Fibroblast of the aortic adventitia (primary cell): ENCODE measurements around the gene PSMB11. TPM values are rescaled to one million over a fixed set of nuclear protein-coding genes. Genes with fewer than 3 reads are reported as not detected.
A peak's percentile ranks its signal among the peaks of the same experiment; 100 is the strongest.

Experiments
- DNase-seq: peaks from one replicate; pipeline ENCODE4 v3.0.0-alpha.2; 2010; ENCODE audit warnings: low read depth
- H3K4me3 ChIP-seq: 2 replicates; pipeline ENCODE4 v1.5.1; 2011; ENCODE audit warnings: low read depth, mild to moderate bottlenecking, control low read depth, low read length, moderate library complexity
- CTCF ChIP-seq: IDR thresholded peaks from 2 replicates; pipeline ENCODE4 v1.5.1; 2011; ENCODE audit warnings: mild to moderate bottlenecking, low read length, control low read depth, inconsistent platforms; ENCODE audit not compliant: insufficient read depth
- total RNA-seq: library from RNA; depleted of rRNA; stranded (reverse); fragments of >200 nt; gene quantifications from 2 replicates; pipeline ENCODE4 v1.2.3, GENCODE V29; 2012; ENCODE audit warnings: low replicate concordance

Gene PSMB11
- total RNA-seq, 1 donor = not detected

DNA sequence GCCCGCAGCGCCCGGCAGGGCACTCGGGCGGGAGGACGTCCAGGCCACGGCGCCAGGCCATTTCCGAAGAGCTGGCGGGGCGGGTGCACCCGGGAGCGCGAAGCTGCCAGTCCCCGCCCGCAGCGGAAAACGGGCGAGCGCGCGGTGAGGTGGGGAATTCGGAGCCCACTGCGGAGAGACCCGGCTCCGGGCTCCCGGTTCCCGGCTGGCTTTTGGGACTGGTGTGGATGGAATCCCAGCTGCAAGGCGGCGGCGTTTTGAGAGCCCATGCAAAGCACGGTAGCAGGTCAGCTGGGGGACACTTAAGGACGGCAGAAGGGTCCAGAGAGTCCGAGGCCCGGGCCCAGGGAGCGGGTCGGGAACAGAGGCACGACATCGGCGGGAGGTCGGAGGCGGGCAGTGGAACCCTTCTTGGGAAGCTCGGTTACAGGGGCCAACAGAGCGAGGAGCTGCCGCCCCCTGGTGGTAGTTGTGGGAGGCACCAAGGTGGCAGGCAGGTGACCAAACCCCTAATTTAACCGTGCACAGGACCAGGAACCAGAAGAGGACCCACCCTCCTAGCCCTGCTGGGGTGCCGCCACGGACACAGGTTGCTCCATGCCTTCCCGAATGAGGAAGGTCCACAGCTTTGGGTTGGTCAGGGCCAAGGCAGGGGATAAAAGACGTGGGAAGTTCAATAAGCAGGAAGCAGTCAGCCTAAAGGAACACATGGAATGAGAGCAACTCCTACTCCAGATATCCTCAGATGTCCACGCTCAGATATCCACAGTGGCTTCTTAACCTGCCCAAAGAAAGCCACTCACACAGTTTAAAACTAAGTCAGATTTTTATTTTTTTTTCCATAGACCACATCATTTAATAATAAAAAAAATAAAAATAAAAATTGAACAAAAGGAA lies 16.0 kb downstream of the PSMB11 start:
- H3K4me3 ChIP-seq = peak overlapping the region; percentile 60
- TF ChIP-seq CTCF = peak; percentile 94
- peak; percentile 80 for DNase-seq

DNA sequence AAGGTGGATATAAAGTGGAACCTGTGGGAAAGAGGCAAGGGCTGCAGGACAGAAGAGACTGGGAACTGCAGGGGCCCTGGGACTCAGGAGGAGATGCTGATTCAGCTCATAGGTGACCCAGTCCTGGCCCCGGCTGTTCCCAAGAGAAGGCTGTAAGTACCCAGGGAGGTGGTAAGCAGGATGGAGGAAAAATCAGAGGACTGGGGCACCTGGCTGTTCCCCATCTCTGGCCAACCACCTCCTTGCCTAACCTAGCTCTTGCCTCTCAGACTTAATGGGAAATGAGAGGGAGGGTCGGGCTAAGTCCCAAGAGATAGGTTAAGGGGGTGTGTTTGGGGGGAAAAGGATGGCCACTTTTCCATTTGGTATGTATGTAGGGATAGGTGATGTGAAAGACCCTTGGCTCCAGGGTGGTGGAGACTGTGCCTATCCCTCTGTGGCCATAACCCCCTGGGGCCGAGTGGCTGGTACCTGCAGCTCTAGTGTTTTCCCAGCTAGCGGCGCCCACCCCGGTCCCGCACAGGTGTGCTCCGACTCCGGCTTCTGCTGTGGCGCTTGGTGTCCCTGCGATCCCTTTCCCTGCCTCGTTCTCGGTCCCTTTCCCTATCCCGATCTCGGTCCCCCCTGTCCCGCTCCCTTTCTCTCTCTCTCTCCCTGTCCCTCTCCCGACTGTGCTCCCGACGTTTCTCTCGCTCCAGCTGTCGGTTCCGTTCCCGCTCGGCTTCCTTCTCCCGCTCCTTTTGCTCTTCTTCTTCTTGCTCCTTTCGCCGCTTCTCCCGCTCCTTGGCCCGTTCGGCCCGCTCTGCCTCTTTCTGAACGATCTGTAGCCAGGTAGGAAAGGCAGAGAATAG lies 16.9 kb downstream of the PSMB11 start:
- no peak for TF ChIP-seq CTCF
- no peak overlapping the region for H3K4me3 ChIP-seq
- DNase-seq = no peak

DNA sequence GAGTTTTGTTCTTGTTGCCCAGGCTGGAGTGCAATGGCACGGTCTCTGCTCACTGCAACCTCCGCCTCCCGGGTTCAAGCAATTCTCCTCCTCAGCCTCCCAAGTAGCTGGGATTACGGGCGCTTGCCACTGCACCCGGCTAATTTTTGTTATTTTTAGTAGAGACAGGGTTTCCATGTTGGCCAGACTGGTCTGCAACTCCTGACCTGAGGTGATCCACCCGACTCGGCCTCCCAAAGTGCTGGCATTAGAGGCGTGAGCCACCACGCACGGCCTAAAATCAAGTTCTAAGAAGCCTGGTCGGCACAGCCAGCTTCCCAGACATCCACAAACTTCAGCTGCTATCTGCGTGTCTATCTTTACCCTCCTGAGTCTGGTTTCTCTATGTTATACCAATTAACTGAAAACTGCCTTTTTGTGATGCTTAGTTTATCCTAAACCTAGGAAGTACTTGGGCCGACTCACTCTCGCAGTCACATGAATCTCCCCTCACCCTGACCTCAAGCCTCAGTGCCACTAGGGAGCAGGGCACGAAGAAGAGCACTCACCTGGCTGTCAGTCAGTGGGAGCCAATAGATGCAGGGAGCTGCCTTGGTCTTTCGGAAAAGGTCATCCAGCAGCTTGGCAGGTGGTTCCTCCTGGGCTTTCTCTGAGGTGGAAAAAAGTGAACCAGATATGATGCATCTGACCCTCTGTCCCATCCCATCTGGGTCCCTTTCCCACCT lies 18.7 kb downstream of the PSMB11 start:
- no peak for DNase-seq
- TF ChIP-seq CTCF = no peak
- H3K4me3 ChIP-seq = no peak overlapping the region

DNA sequence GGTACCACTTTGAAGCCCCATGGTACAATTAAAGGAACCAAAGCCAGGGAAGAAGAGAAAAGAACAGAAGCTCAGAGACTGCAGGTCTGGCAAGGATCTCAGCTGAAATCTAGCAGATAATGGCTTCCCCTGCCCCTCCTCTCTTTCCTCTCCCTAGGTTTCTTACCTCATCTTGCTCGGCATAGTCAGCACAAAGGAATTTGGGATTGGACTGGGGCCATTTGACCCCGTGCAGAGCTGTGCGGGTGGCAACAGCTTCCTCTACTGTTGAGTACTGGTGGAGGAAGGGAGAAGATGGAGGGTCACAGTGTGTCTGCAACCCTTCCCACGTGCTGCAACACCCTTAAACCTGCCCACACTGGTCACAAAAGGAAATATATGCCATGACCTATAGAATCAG lies 20.0 kb downstream of the PSMB11 start:
- peak; percentile 94 for DNase-seq
- TF ChIP-seq CTCF = no peak
- H3K4me3 ChIP-seq = no peak overlapping the region

DNA sequence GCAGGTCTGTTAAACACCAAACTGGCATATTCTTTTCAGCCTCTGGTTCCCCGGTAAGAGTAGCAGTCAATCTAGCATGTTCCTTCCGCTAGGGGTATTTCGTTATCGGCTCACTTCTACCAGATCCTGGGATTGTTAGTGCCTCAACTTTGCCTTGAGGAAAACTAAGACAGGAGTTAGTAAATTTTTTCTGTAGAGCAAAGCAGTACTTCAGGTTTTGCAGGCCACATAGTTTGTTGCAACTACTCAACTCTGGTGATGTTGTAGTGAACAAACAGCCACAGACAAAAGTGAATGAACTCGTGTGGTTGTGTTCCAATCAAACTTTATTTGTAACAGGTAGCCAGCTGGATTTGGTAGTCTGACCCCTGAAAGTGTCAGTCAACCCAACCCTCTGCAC lies 21.6 kb downstream of the PSMB11 start:
- DNase-seq = no peak
- no peak overlapping the region for H3K4me3 ChIP-seq
- TF ChIP-seq CTCF = no peak

GRCh38 chr14:23066368-23066767 lies 24.4 kb downstream of the PSMB11 start:
- TF ChIP-seq CTCF = no peak
- H3K4me3 ChIP-seq = no peak overlapping the region
- no peak for DNase-seq
